Pancreas (tissue), 10 donors: ENCODE data around the gene CBLC. TPM values are rescaled to one million over a fixed set of nuclear protein-coding genes. Genes with fewer than 3 reads are reported as not detected.
A peak's percentile ranks its signal among the peaks of the same experiment; 100 is the strongest.

ENCODE experiments used
- ATAC-seq, 4 donors: fragments of 200-7000 bp; cut with Tn5 transposase; one replicate each; pipeline versions ENCODE4 v1.8.0 to v1.9.1; 2020; ENCODE audit warnings: mild to moderate bottlenecking in 4 of 4, moderate library complexity in 4 of 4
- DNase-seq, 6 donors: peaks; one replicate each; pipeline ENCODE4 v3.0.0-alpha.2; 2020
- FAIRE-seq: peaks from 2 replicates; lab custom pipeline; 2012; peaks lifted over from hg19 to GRCh38; lab: Jason Lieb, UNC
- H3K27ac ChIP-seq, 4 donors: fragments of 200-600 bp; sonication (generic); 1 replicate in 3 of 4; 2 replicates in 1 of 4; pipeline versions ENCODE4 v1.5.0 to v1.8.0; 2020
- H3K27me3 ChIP-seq, 4 donors: fragments of 200-600 bp; one replicate each; pipeline ENCODE4 v1.8.0; 2021
- H3K36me3 ChIP-seq, 3 donors: fragments of 200-600 bp; sonication (generic) in 1 of 3; one replicate each; pipeline versions ENCODE4 v1.5.0 to v1.8.0; 2020 to 2021
- H3K4me1 ChIP-seq, 3 donors: fragments of 200-600 bp; one replicate each; pipeline ENCODE4 v1.8.0; 2021
- H3K4me3 ChIP-seq, 4 donors: fragments of 200-600 bp; sonication (generic) in 2 of 4; one replicate each; pipeline versions ENCODE4 v1.5.0 to v1.8.0; 2020 to 2021
- H3K9me3 ChIP-seq, 4 donors: fragments of 200-600 bp; one replicate each; pipeline ENCODE4 v1.8.0; 2021
- CTCF ChIP-seq, 4 donors: fragments of 200-600 bp; sonication (generic) in 3 of 4; IDR thresholded peaks; one replicate each; pipeline versions ENCODE4 v1.5.0 to v1.8.0; 2021; ENCODE audit warnings: antibody characterized with exemption in 4 of 4
- WGBS, 2 donors: extraction: QIAGEN DNeasy Blood & Tissue Kit; methylation state at CpG; one replicate each; pipeline ENCODE4 v1.1.7; 2013; 5-methylcytosine and 5-hydroxymethylcytosine counted together
- intact Hi-C, 3 donors: fragments of 100-400 bp; cut with DNase I; formaldehyde crosslinking; loops; one replicate each; pipeline versions ENCODE4 v1.11.1 to v1.14.2; 2022
- microRNA-seq, 2 donors: library from miRNA; unstranded; fragments of <30 nt; microRNA quantifications; one replicate each; pipeline versions ENCODE4 to v1.1.0, GENCODE V29; 2019 to 2020
- polyA plus RNA-seq, 2 donors: library from polyadenylated mRNA; stranded (reverse); fragments of 200-250 nt; gene quantifications; one replicate each; pipeline ENCODE4 v1.2.3, GENCODE V29; 2013
- total RNA-seq, 6 donors: library from RNA; stranded (reverse); fragmentation: NEBNext Ultra II Directional in 4 of 6; extraction: Animal tissue kit (Norgen Biotek cat#: 25700) in 4 of 6; gene quantifications; one replicate each; pipeline versions ENCODE4 v1.2.1 to v1.2.4, GENCODE V29; 2021 to 2023
- donor health status: healthy with polysubstance abuse.
- donor health status: DM: no; HTN: no; CAD: no; lungs with moderate emphysema.
- donor health status: DM: no; HTN: no; CAD: no.
- donor health status: control.
- donor health status: control.
- donor health status: Bipolar disorder and iron deficiency.
- donor health status: DM: yes; HTN: yes; CAD: no.
- donor health status: DM: no; HTN: no; CAD: no.
- donor health status: DM: no; HTN: no; CAD: no.
- donor health status: DM: yes; HTN: yes; CAD: no.

The CBLC gene
- total and polyA plus RNA-seq, 8 donors = 10.1 to 29.7 (median 13.9) TPM

DNA sequence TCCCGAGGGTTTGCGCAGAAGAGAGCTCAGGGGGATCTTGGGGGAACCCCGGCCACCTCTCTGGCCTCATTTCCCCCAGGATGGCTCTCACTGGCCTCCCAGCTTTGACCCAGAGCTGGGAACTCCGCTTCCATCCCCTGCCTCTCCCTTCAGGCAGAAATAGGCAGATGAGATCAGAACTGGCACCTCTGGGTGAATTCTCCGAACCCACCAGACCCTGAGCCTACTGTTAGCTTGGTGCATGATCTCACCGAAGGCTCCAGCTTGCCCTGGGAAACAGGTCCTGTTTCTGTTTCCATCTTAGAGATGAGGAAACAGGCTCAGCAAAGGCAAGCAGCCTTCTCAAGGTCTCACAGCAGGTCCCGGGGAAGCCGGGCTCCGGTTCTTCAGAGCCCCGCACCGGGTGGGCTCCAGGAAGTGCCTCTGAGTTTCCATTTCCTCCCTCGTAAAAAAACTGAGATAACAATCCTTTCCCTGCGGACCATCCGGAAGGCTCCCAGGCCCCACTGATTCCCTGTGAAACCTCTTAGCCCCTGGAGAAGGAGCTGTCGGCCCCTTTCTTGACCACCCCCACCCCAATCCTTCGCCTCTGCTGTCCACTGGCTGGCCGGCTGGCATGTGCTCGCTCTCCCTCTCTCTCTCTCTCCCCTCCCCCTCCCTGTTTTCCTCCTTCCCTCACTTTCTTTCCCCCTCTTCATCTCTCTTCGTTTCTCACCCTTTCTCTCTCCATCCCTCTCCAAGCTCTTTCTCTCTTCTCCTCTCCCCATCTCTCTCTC lies 70.5 kb downstream of the CBLC start:
- intact Hi-C loops = no loop called here

DNA sequence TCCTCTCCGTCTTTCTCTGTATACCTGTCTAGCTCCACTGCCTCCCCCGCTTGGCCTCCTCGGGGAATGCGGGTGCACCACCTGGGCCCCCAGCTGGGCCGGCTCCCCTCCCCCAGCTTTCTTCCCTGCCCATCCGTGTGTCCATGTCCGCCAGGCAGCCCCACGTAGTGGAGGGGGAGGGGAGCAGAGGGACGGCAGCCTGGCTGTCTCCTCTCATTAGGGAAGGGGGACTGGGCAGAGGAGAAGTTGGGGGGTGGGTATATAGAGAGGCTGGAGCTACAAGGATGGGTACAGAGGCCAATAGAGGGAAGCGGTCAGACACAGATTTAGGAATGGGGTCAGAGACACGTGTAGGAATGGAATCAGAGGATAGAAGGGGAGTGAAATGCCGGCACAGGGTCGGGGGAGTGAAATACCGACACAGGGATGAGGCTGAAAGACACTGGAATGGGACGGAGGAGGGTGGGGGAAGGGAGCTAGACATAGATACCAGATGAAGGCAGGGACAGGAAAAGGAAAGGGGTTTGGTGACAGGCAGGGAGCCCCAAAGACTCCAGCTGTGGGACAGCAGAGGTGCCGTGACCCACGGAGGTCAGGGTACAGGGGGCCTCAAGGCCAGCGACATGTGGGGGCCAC lies 71.2 kb downstream of the CBLC start:
- no peak for FAIRE-seq
- DNase-seq = peak in 3 of 6 donors; percentile 29 to 62 (median 56)
- Histone ChIP-seq H3K9me3 (no peaks in the 10 kb centered on the region), H3K27ac (peak overlapping the region in 2 of 4 donors; percentile 98 to 99), H3K27me3 (no peaks in the 10 kb centered on the region), H3K4me1 (peaks cover 0 to 7% (median 6%) of the 10 kb centered on the region in 3 donors), H3K4me3 (peak overlapping the region in 1 of 4 donors; percentile 92), H3K36me3 (no peaks in the 10 kb centered on the region)
- no peak for TF ChIP-seq CTCF (IDR thresholded peaks at IDR 0.05)
- intact Hi-C loops = no loop called here
- ATAC-seq = no peak
- 42 to 52% methylated on average over 17 to 18 of the region's 18 CpGs for WGBS, 2 donors

More for the DNA sequence above, 70.5 kb downstream of the CBLC start:
- DNase-seq (peak in 1 of 6 donors; percentile 24), FAIRE-seq (no peak), ATAC-seq (no peak)
- no peaks in the 10 kb centered on the region for H3K9me3 ChIP-seq
- no peaks in the 10 kb centered on the region for H3K36me3 ChIP-seq
- 20 to 21% methylated on average over 19 of the region's 19 CpGs for WGBS, 2 donors
- peak overlapping the region; percentile 92 to 97 (median 92) for H3K4me3 ChIP-seq
- peak overlapping the region; percentile 92 to 99 (median 97) for H3K27ac ChIP-seq
- no peak for TF ChIP-seq CTCF (IDR thresholded peaks at IDR 0.05)
- peaks cover 0 to 7% (median 6%) of the 10 kb centered on the region in 3 donors for H3K4me1 ChIP-seq
- H3K27me3 ChIP-seq = no peaks in the 10 kb centered on the region

Small RNA genes within 50 kb of the gene (microRNA-seq; reads per million reads assigned to microRNA genes)
- gene MIR8085 = 0 to 0.29 reads per million in 2 donors

Other genes starting within 250 kb of the CBLC start
- not detected for gene CEACAM20, start 248.2 kb upstream of the CBLC start, total RNA-seq
- gene CEACAM20, start 248.2 kb upstream of the CBLC start, polyA plus RNA-seq = not detected
- 1 to 10 TPM in 4 of 6 donors, under 1 TPM in 2; 0.43 to 1.3 (median 1.3) TPM for gene IGSF23, start 164.3 kb upstream of the CBLC start, total RNA-seq
- gene IGSF23, start 164.3 kb upstream of the CBLC start, polyA plus RNA-seq = 1 to 10 TPM; 1.1 TPM
- gene PVR, start 134.0 kb upstream of the CBLC start, total RNA-seq = 10 to 100 TPM in 5 of 6 donors, 1 to 10 TPM in 1; 9.3 to 19.8 (median 14.8) TPM
- gene PVR, start 134.0 kb upstream of the CBLC start, polyA plus RNA-seq = 10 to 100 TPM; 25.2 to 28.8 TPM
- gene CEACAM19, start 106.4 kb upstream of the CBLC start, total RNA-seq = 1 to 10 TPM; 2.4 to 6.4 (median 4.0) TPM
- gene CEACAM19, start 106.4 kb upstream of the CBLC start, polyA plus RNA-seq = 10 to 100 TPM; 20.6 to 27.7 TPM
- gene CEACAM16, start 78.7 kb upstream of the CBLC start, total RNA-seq = 1 to 10 TPM in 1 of 6 donors, under 1 TPM in 3, not detected in 2; 0.16 to 1.0 (median 0.31) TPM
- under 1 TPM in 1 of 2 donors, not detected in 1; 0.57 TPM for gene CEACAM16, start 78.7 kb upstream of the CBLC start, polyA plus RNA-seq
- 10 to 100 TPM; 13.9 to 50.3 (median 30.0) TPM for gene BCL3, start 29.2 kb upstream of the CBLC start, total RNA-seq
- 100 to 1,000 TPM in 1 of 2 donors, 10 to 100 TPM in 1; 79.9 to 113 TPM for gene BCL3, start 29.2 kb upstream of the CBLC start, polyA plus RNA-seq
- 10 to 100 TPM; 28.8 to 74.5 (median 40.5) TPM for gene BCAM, start 31.2 kb downstream of the CBLC start, total RNA-seq
- gene BCAM, start 31.2 kb downstream of the CBLC start, polyA plus RNA-seq = 100 to 1,000 TPM in 1 of 2 donors, 10 to 100 TPM in 1; 99.5 to 140 TPM
- 100 to 1,000 TPM in 1 of 6 donors, 10 to 100 TPM in 5; 26.7 to 101 (median 40.2) TPM for gene NECTIN2, start 68.4 kb downstream of the CBLC start, total RNA-seq
- 100 to 1,000 TPM in 1 of 2 donors, 10 to 100 TPM in 1; 93.6 to 101 TPM for gene NECTIN2, start 68.4 kb downstream of the CBLC start, polyA plus RNA-seq
- gene TOMM40, start 113.4 kb downstream of the CBLC start, total RNA-seq = 10 to 100 TPM; 12.8 to 28.8 (median 17.4) TPM
- gene TOMM40, start 113.4 kb downstream of the CBLC start, polyA plus RNA-seq = 10 to 100 TPM; 17.4 to 18.3 TPM
- 100 to 1,000 TPM in 1 of 6 donors, 10 to 100 TPM in 3, 1 to 10 TPM in 2; 3.1 to 379 (median 16.5) TPM for gene APOE, start 127.9 kb downstream of the CBLC start, total RNA-seq
- 10 to 100 TPM; 14.8 to 45.1 TPM for gene APOE, start 127.9 kb downstream of the CBLC start, polyA plus RNA-seq
- 100 to 1,000 TPM in 1 of 6 donors, 10 to 100 TPM in 1, 1 to 10 TPM in 4; 1.1 to 213 (median 5.7) TPM for gene APOC1, start 136.7 kb downstream of the CBLC start, total RNA-seq
- gene APOC1, start 136.7 kb downstream of the CBLC start, polyA plus RNA-seq = 1 to 10 TPM; 5.0 to 7.6 TPM
- gene APOC4, start 164.3 kb downstream of the CBLC start, total RNA-seq = under 1 TPM in 1 of 6 donors, not detected in 5; 0.47 TPM
- not detected for gene APOC4, start 164.3 kb downstream of the CBLC start, polyA plus RNA-seq
- gene APOC2, start 168.2 kb downstream of the CBLC start, total RNA-seq = 10 to 100 TPM in 1 of 6 donors, 1 to 10 TPM in 1, under 1 TPM in 2, not detected in 2; 0.49 to 22.1 (median 3.8) TPM
- 1 to 10 TPM in 1 of 2 donors, under 1 TPM in 1; 0.54 to 2.2 TPM for gene APOC2, start 168.2 kb downstream of the CBLC start, polyA plus RNA-seq
- 10 to 100 TPM; 56.4 to 73.6 (median 63.8) TPM for gene CLPTM1, start 177.5 kb downstream of the CBLC start, total RNA-seq
- 10 to 100 TPM; 74.5 to 81.9 TPM for gene CLPTM1, start 177.5 kb downstream of the CBLC start, polyA plus RNA-seq
- gene RELB, start 223.6 kb downstream of the CBLC start, total RNA-seq = 10 to 100 TPM in 4 of 6 donors, 1 to 10 TPM in 2; 8.3 to 21.7 (median 13.4) TPM
- 10 to 100 TPM; 25.1 to 33.5 TPM for gene RELB, start 223.6 kb downstream of the CBLC start, polyA plus RNA-seq